H9 (cell line): Measurements from ENCODE around the gene LDB2. TPM values are rescaled to one million over a fixed set of nuclear protein-coding genes. Genes with fewer than 3 reads are reported as not detected.
A peak's percentile ranks its signal among the peaks of the same experiment; 100 is the strongest.

ENCODE experiments used
- DNase-seq: peaks from one replicate; pipeline ENCODE4 v3.0.0-alpha.2; 2017
- H2AFZ ChIP-seq: one replicate; pipeline ENCODE4 v1.6.1; 2013; ENCODE audit warnings: mild to moderate bottlenecking, low read length, control low read depth, moderate library complexity
- H2AK5ac ChIP-seq: 2 replicates; pipeline ENCODE4 v1.6.1; 2013; ENCODE audit warnings: low read length, control low read depth, mixed read lengths; ENCODE audit not compliant: insufficient read length
- H2BK120ac ChIP-seq: one replicate; pipeline ENCODE4 v1.6.1; 2013; ENCODE audit warnings: low read depth, mild to moderate bottlenecking, low read length, control low read depth, inconsistent platforms; ENCODE audit not compliant: poor library complexity, severe bottlenecking
- H2BK12ac ChIP-seq: 2 replicates; pipeline ENCODE4 v1.6.1; 2013; ENCODE audit warnings: low read length, control low read depth, mixed read lengths, low read depth; ENCODE audit not compliant: insufficient read length
- H2BK15ac ChIP-seq: 2 replicates; pipeline ENCODE4 v1.6.1; 2013; ENCODE audit warnings: low read depth, low read length, control low read depth
- H2BK20ac ChIP-seq: one replicate; pipeline ENCODE4 v1.6.1; 2013; ENCODE audit warnings: low read depth, mild to moderate bottlenecking, low read length, control low read depth, inconsistent platforms; ENCODE audit not compliant: poor library complexity, severe bottlenecking
- H2BK5ac ChIP-seq: 2 replicates; pipeline ENCODE4 v1.6.1; 2013; ENCODE audit warnings: low read length, control low read depth, mixed read lengths; ENCODE audit not compliant: insufficient read length
- H3K14ac ChIP-seq: 2 replicates; pipeline ENCODE4 v1.6.1; 2013; ENCODE audit warnings: low read length, control low read depth; ENCODE audit not compliant: insufficient read depth
- H3K18ac ChIP-seq: 2 replicates; pipeline ENCODE4 v1.6.1; 2013; ENCODE audit warnings: low read depth, mild to moderate bottlenecking, mixed read lengths, low read length, control low read depth; ENCODE audit not compliant: insufficient read length
- H3K23ac ChIP-seq: 2 replicates; pipeline ENCODE4 v1.6.1; 2013; ENCODE audit warnings: low read length, control low read depth, mixed read lengths, low read depth; ENCODE audit not compliant: insufficient read length
- H3K23me2 ChIP-seq: 2 replicates; pipeline ENCODE4 v1.6.1; 2013; ENCODE audit warnings: low read depth, mild to moderate bottlenecking, mixed read lengths, low read length, control low read depth; ENCODE audit not compliant: insufficient read length, poor library complexity, severe bottlenecking
- H3K27ac ChIP-seq: 2 replicates; pipeline ENCODE4 v1.5.1; 2013; ENCODE audit warnings: low read length, control low read depth, mixed read lengths, low read depth; ENCODE audit not compliant: insufficient read length
- H3K27me3 ChIP-seq: 2 replicates; pipeline ENCODE4 v1.6.1; 2013; ENCODE audit warnings: low read length, control low read depth, inconsistent platforms; ENCODE audit not compliant: insufficient read depth
- H3K4ac ChIP-seq: 2 replicates; pipeline ENCODE4 v1.6.1; 2013; ENCODE audit warnings: low read depth, mild to moderate bottlenecking, control low read depth, inconsistent platforms, low read length, moderate library complexity
- H3K4me1 ChIP-seq: 2 replicates; pipeline ENCODE4 v1.6.1; 2013; ENCODE audit warnings: low read length, control low read depth, inconsistent platforms; ENCODE audit not compliant: insufficient read depth
- H3K4me2 ChIP-seq: 2 replicates; pipeline ENCODE4 v1.6.1; 2013; ENCODE audit warnings: low read length, control low read depth, mixed read lengths; ENCODE audit not compliant: insufficient read length, insufficient read depth
- H3K56ac ChIP-seq: 2 replicates; pipeline ENCODE4 v1.6.1; 2013; ENCODE audit warnings: low read depth, mild to moderate bottlenecking, mixed read lengths, low read length, control low read depth; ENCODE audit not compliant: insufficient read length
- H3K79me1 ChIP-seq: 2 replicates; pipeline ENCODE4 v1.6.1; 2013; ENCODE audit warnings: low read depth, mild to moderate bottlenecking, moderate library complexity, low read length, control low read depth, inconsistent platforms; ENCODE audit not compliant: insufficient read depth, poor library complexity, severe bottlenecking
- H3K79me2 ChIP-seq: 2 replicates; pipeline ENCODE4 v1.6.1; 2013; ENCODE audit warnings: low read length, control low read depth, inconsistent platforms; ENCODE audit not compliant: insufficient read depth
- H3K9ac ChIP-seq: 2 replicates; pipeline ENCODE4 v1.6.1; 2013; ENCODE audit warnings: low read length, control low read depth, mixed read lengths; ENCODE audit not compliant: insufficient read length; ENCODE audit errors: extremely low read depth
- H3K9me3 ChIP-seq: one replicate; pipeline ENCODE4 v1.6.1; 2013; ENCODE audit warnings: low read depth, low read length, inconsistent platforms; ENCODE audit not compliant: control insufficient read depth
- H3T11ph ChIP-seq: one replicate; pipeline ENCODE4 v1.6.1; 2013; ENCODE audit warnings: mild to moderate bottlenecking, low read length, control low read depth, inconsistent platforms
- H4K20me1 ChIP-seq: one replicate; pipeline ENCODE4 v1.6.1; 2013; ENCODE audit not compliant: control insufficient read depth, insufficient read length, insufficient read depth
- H4K5ac ChIP-seq: 2 replicates; pipeline ENCODE4 v1.6.1; 2013; ENCODE audit warnings: low read depth, mild to moderate bottlenecking, mixed read lengths, low read length, control low read depth; ENCODE audit not compliant: insufficient read length
- H4K8ac ChIP-seq: replicated peaks from 2 replicates; pipeline ENCODE4 v1.6.1; 2013; ENCODE audit warnings: low read length, control low read depth, mixed read lengths, low read depth; ENCODE audit not compliant: insufficient read length
- H4K91ac ChIP-seq: 2 replicates; pipeline ENCODE4 v1.6.1; 2013; ENCODE audit warnings: low read depth, mild to moderate bottlenecking, moderate library complexity, mixed read lengths, low read length, control low read depth; ENCODE audit not compliant: insufficient read length
- H3K27ac Mint-ChIP-seq, 3 experiments: 2 replicates in 2 of 3; 3 replicates in 1 of 3; pipeline ENCODE4 v1.8.0; 2020 to 2021; ENCODE audit warnings: mixed read lengths in 3 of 3, mild to moderate bottlenecking in 1 of 3, moderate library complexity in 1 of 3
- H3K27me3 Mint-ChIP-seq: 2 replicates; pipeline ENCODE4 v1.8.0; 2021; ENCODE audit warnings: low read depth, mild to moderate bottlenecking, moderate library complexity, mixed read lengths
- H3K36me3 Mint-ChIP-seq, 3 experiments: 2 replicates in 2 of 3; 3 replicates in 1 of 3; pipeline ENCODE4 v1.8.0; 2020 to 2021; ENCODE audit warnings: low read depth in 3 of 3, mixed read lengths in 3 of 3; ENCODE audit not compliant: insufficient read depth in 1 of 3
- H3K4me1 Mint-ChIP-seq, 2 experiments: 2 replicates each; pipeline ENCODE4 v1.8.0; 2020; ENCODE audit warnings: mixed read lengths in 2 of 2
- H3K4me3 Mint-ChIP-seq, 2 experiments: 2 replicates in 1 of 2; 3 replicates in 1 of 2; pipeline ENCODE4 v1.8.0; 2020 to 2021; ENCODE audit warnings: mild to moderate bottlenecking in 2 of 2, mixed read lengths in 2 of 2, moderate library complexity in 1 of 2
- H3K9me3 Mint-ChIP-seq, 2 experiments: 2 replicates in 1 of 2; 3 replicates in 1 of 2; pipeline ENCODE4 v1.8.0; 2020; ENCODE audit warnings: mild to moderate bottlenecking in 2 of 2, mixed read lengths in 2 of 2, moderate library complexity in 1 of 2
- WGBS: extraction: QIAGEN DNeasy Blood & Tissue Kit; methylation state at CpG from one replicate; pipeline ENCODE4 v1.1.7; 2013; ENCODE audit warnings: missing lambda C conversion rate, low lambda C conversion rate, mixed read lengths; ENCODE audit not compliant: insufficient read length; ENCODE audit errors: extremely low coverage; 5-methylcytosine and 5-hydroxymethylcytosine counted together
- total RNA-seq: library from RNA; stranded (reverse); gene quantifications from 2 replicates; pipeline ENCODE4 v1.2.1, GENCODE V29; 2021
- TF ChIP-seq, protein P1 (sequence below): fragments of 200-600 bp; sonication (generic); conservative IDR thresholded peaks from 3 replicates; pipeline ENCODE4 v1.8.0; 2021; ENCODE audit warnings: antibody characterized with exemption, mild to moderate bottlenecking

LDB2 gene
- total RNA-seq, 1 experiment from 2014 or later: 22.5 TPM

DNA sequence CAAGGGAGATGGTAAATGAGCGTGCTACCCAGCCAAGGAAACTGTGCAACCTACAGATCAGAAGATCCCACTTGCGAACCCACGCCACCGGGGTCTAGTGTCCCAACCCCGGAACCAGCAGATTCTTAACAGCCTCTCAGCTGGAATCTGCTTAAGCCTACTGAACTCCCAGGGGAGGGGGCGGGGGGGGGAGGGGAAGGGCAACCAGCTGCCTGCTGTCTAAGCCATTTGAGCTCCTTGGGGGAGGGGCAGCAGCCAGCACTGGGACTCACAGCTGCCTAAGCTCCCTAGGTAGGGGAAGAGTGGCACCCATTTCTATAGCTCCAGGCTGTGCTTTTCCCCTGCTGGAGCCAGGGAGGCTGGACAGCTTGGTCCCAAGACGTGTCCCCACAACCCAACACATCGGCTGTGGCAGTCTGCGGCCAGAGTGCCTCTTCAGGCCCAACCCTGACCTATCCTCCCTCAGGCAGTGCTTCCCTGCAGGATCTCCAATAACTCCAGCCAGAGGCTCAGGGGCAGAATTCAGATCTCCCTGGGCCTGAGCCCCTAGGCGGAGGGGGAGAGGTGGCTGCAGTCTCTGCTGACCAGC is 289.2 kb downstream of the LDB2 start:
- Histone ChIP-seq H3K79me2 (no peaks in the 10 kb centered on the region), H4K8ac (no peak overlapping the region), H3K27ac (no peak overlapping the region), H2BK5ac (no peak overlapping the region), H2BK12ac (no peak overlapping the region), H3K4me2 (no peak overlapping the region), H3K27me3 (no peaks in the 10 kb centered on the region), H2BK120ac (no peak overlapping the region), H3K9ac (no peak overlapping the region), H3K14ac (no peak overlapping the region), H2BK15ac (no peak overlapping the region), H2AK5ac (no peak overlapping the region), H2BK20ac (no peak overlapping the region), H3K4ac (no peak overlapping the region), H2AFZ (no peak overlapping the region), H3K23ac (no peak overlapping the region), H3T11ph (no peak overlapping the region), H3K18ac (no peak overlapping the region), H3K79me1 (no peaks in the 10 kb centered on the region), H3K56ac (no peak overlapping the region), H3K9me3 (no peaks in the 10 kb centered on the region), H4K91ac (no peak overlapping the region), H4K5ac (no peak overlapping the region), H3K23me2 (no peaks in the 10 kb centered on the region), H3K4me1 (peaks cover 15% of the 10 kb centered on the region), H4K20me1 (no peaks in the 10 kb centered on the region)
- Mint-ChIP-seq H3K27me3 (no peaks in the 10 kb centered on the region; the same call in 1 of the 2 replicates), H3K9me3 (peaks cover 5 to 6% of the 10 kb centered on the region in 2 experiments; a peak in 3 of 5 replicates), H3K27ac (peak overlapping the region in 1 of 3 experiments; percentile 33; a peak in 1 of 7 replicates), H3K4me3 (no peak overlapping the region), H3K4me1 (peaks cover 51 to 58% of the 10 kb centered on the region in 2 experiments), H3K36me3 (peaks cover 0 to 18% (median 5%) of the 10 kb centered on the region in 3 experiments; a peak in 5 of 7 replicates)
- TF ChIP-seq, protein P1, sequence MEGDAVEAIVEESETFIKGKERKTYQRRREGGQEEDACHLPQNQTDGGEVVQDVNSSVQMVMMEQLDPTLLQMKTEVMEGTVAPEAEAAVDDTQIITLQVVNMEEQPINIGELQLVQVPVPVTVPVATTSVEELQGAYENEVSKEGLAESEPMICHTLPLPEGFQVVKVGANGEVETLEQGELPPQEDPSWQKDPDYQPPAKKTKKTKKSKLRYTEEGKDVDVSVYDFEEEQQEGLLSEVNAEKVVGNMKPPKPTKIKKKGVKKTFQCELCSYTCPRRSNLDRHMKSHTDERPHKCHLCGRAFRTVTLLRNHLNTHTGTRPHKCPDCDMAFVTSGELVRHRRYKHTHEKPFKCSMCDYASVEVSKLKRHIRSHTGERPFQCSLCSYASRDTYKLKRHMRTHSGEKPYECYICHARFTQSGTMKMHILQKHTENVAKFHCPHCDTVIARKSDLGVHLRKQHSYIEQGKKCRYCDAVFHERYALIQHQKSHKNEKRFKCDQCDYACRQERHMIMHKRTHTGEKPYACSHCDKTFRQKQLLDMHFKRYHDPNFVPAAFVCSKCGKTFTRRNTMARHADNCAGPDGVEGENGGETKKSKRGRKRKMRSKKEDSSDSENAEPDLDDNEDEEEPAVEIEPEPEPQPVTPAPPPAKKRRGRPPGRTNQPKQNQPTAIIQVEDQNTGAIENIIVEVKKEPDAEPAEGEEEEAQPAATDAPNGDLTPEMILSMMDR: no peak
- WGBS: no CpG with 5 or more reads among the region's 10 CpGs
- peak; percentile 46 for DNase-seq
